H1 (cell line): ENCODE results near the gene MRPL43.

Experiments
- CHD2 ChIP-seq: IDR thresholded peaks from 2 replicates; pipeline ENCODE4 v1.6.1; 2012; ENCODE audit warnings: low read length, improper control_type of control experiment
- EZH2 ChIP-seq: fragments of 200-600 bp; sonication (generic); IDR thresholded peaks from 2 replicates; pipeline ENCODE4 v1.7.1; 2012; ENCODE audit warnings: low read depth, mild to moderate bottlenecking, moderate library complexity, low read length, inconsistent platforms; ENCODE audit not compliant: severe bottlenecking
- RAD21 ChIP-seq, 2 experiments: IDR thresholded peaks in 1 of 2; conservative IDR thresholded peaks in 1 of 2; 2 replicates each; pipeline ENCODE4 v1.6.1; 2011; ENCODE audit warnings: low read depth in 2 of 2, low read length in 2 of 2, improper control_type of control experiment in 1 of 2, inconsistent platforms in 1 of 2, mild to moderate bottlenecking in 1 of 2, moderate library complexity in 1 of 2
- TF ChIP-seq, protein P1 (sequence below): IDR thresholded peaks from 2 replicates; pipeline ENCODE4 v1.6.1; 2011; ENCODE audit warnings: low read length, improper control_type of control experiment
- TF ChIP-seq, protein P2 (sequence below), 3 experiments: IDR thresholded peaks; 1 replicate in 2 of 3; 2 replicates in 1 of 3; pipeline versions ENCODE4 v1.5.1 to v1.6.1; 2011; ENCODE audit warnings: low read length in 3 of 3, mild to moderate bottlenecking in 3 of 3, inconsistent platforms in 2 of 3, low read depth in 1 of 3, moderate library complexity in 1 of 3; ENCODE audit not compliant: insufficient read depth in 1 of 3; ENCODE audit errors: control extremely low read depth in 1 of 3

DNA sequence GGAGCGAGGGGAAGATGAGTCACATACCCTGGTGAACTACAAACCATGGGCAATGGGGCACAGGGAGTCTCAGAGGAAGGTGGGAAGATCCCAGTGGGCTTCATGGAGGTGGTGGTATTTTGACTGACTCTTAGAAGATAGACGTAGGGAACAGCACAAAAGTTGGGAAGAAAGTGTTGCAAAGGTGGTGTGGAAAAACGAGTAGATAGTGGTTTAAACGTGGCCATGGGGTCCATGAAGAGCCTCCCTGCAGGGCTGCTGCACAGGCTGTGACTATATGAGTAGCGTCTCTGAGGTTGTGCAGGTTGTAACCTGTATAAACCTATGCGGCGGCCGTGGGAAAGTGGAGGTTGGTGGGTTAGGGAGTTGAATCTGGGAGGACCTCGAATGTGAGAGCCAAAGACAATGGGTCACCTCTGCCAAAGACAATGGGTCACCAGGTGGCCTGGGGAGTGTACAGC is 26.1 kb upstream of the MRPL43 start:
- TF ChIP-seq, protein P1, sequence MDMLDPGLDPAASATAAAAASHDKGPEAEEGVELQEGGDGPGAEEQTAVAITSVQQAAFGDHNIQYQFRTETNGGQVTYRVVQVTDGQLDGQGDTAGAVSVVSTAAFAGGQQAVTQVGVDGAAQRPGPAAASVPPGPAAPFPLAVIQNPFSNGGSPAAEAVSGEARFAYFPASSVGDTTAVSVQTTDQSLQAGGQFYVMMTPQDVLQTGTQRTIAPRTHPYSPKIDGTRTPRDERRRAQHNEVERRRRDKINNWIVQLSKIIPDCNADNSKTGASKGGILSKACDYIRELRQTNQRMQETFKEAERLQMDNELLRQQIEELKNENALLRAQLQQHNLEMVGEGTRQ: no peak
- TF ChIP-seq, protein P2, sequence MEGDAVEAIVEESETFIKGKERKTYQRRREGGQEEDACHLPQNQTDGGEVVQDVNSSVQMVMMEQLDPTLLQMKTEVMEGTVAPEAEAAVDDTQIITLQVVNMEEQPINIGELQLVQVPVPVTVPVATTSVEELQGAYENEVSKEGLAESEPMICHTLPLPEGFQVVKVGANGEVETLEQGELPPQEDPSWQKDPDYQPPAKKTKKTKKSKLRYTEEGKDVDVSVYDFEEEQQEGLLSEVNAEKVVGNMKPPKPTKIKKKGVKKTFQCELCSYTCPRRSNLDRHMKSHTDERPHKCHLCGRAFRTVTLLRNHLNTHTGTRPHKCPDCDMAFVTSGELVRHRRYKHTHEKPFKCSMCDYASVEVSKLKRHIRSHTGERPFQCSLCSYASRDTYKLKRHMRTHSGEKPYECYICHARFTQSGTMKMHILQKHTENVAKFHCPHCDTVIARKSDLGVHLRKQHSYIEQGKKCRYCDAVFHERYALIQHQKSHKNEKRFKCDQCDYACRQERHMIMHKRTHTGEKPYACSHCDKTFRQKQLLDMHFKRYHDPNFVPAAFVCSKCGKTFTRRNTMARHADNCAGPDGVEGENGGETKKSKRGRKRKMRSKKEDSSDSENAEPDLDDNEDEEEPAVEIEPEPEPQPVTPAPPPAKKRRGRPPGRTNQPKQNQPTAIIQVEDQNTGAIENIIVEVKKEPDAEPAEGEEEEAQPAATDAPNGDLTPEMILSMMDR (IDR thresholded peaks at IDR 0.05; ENCODE audit: control extremely low read depth in 1 of 3, insufficient read depth in 1 of 3, low read depth in 1 of 3, low read length in 3 of 3): no peak
- TF ChIP-seq CHD2 (no peak), RAD21 (IDR thresholded peaks at IDR 0.05 in 1 of 2, conservative IDR thresholded peaks at IDR 0.05 in 1 of 2; ENCODE audit: low read depth in 2 of 2, low read length in 2 of 2) (no peak), EZH2 (no peak)
